GM23338 (cell line): ENCODE results near the gene RCSD1. TPM values are rescaled to one million over a fixed set of nuclear protein-coding genes. Genes with fewer than 3 reads are reported as not detected.

Experiments used
- ATAC-seq: fragments of 200-7000 bp; cut with Tn5 transposase; 3 replicates; pipeline ENCODE4 v1.9.1; 2020
- DNase-seq: peaks from one replicate; pipeline ENCODE4 v3.0.0-alpha.2; 2015; ENCODE audit warnings: low spot score
- H2AFZ ChIP-seq: fragments of 200-600 bp; sonication (generic); 2 replicates; pipeline ENCODE4 v1.8.0; 2016; ENCODE audit warnings: antibody characterized with exemption, mild to moderate bottlenecking, moderate library complexity
- H3F3A ChIP-seq: fragments of 200-600 bp; sonication (generic); replicated peaks from 2 replicates; pipeline ENCODE4 v1.8.0; 2017; ENCODE audit warnings: antibody characterized with exemption, mixed run types, low read depth
- H3K27ac ChIP-seq: fragments of 200-600 bp; sonication (generic); 2 replicates; pipeline ENCODE4 v1.6.1; 2016; ENCODE audit warnings: low read depth
- H3K27me3 ChIP-seq: fragments of 200-600 bp; sonication (generic); 2 replicates; pipeline ENCODE4 v1.8.0; 2016; ENCODE audit warnings: mild to moderate bottlenecking, mixed run types, moderate library complexity; ENCODE audit not compliant: insufficient read depth
- H3K36me3 ChIP-seq: fragments of 200-600 bp; sonication (generic); 2 replicates; pipeline ENCODE4 v1.8.0; 2016; ENCODE audit warnings: mild to moderate bottlenecking; ENCODE audit not compliant: insufficient read depth
- H3K4me1 ChIP-seq: fragments of 200-600 bp; sonication (generic); 2 replicates; pipeline ENCODE4 v1.8.0; 2016; ENCODE audit warnings: mild to moderate bottlenecking, moderate library complexity; ENCODE audit not compliant: insufficient read depth
- H3K4me2 ChIP-seq: fragments of 200-600 bp; sonication (generic); 2 replicates; pipeline ENCODE4 v1.7.1; 2017; ENCODE audit warnings: mixed run types
- H3K4me3 ChIP-seq: fragments of 200-600 bp; sonication (generic); 2 replicates; pipeline ENCODE4 v1.6.1; 2016; ENCODE audit warnings: mixed run types
- H3K79me2 ChIP-seq: fragments of 200-600 bp; sonication (generic); replicated peaks from 2 replicates; pipeline ENCODE4 v1.8.0; 2017; ENCODE audit warnings: mild to moderate bottlenecking; ENCODE audit not compliant: insufficient read depth
- H3K9me2 ChIP-seq: fragments of 200-600 bp; sonication (generic); 2 replicates; pipeline ENCODE4 v1.8.0; 2017; ENCODE audit not compliant: insufficient read depth
- H4K20me1 ChIP-seq: fragments of 200-600 bp; sonication (generic); replicated peaks from 2 replicates; pipeline ENCODE4 v1.8.0; 2017; ENCODE audit warnings: mild to moderate bottlenecking; ENCODE audit not compliant: insufficient read depth
- H3K27ac Mint-ChIP-seq: 2 replicates; pipeline ENCODE4 v1.8.0; 2020; ENCODE audit warnings: inconsistent platforms, mild to moderate bottlenecking, moderate library complexity, mixed read lengths
- H3K27me3 Mint-ChIP-seq: 3 replicates; pipeline ENCODE4 v1.8.0; 2022; ENCODE audit warnings: low read depth, mild to moderate bottlenecking, moderate library complexity, mixed read lengths, inconsistent platforms; ENCODE audit not compliant: insufficient read depth, poor library complexity
- H3K36me3 Mint-ChIP-seq: 3 replicates; pipeline ENCODE4 v1.8.0; 2021; ENCODE audit warnings: low read depth, mild to moderate bottlenecking, inconsistent platforms, moderate library complexity, mixed read lengths
- H3K4me1 Mint-ChIP-seq: 3 replicates; pipeline ENCODE4 v1.8.0; 2020; ENCODE audit warnings: mild to moderate bottlenecking, inconsistent platforms, mixed read lengths
- H3K4me3 Mint-ChIP-seq: 3 replicates; pipeline ENCODE4 v1.8.0; 2021; ENCODE audit warnings: moderate library complexity, mild to moderate bottlenecking, inconsistent platforms, mixed read lengths
- H3K9me3 Mint-ChIP-seq: 3 replicates; pipeline ENCODE4 v1.8.0; 2020; ENCODE audit warnings: moderate library complexity, mild to moderate bottlenecking, inconsistent platforms, mixed read lengths
- CREB1 ChIP-seq: fragments of 250-450 bp; sonication (Bioruptor Pico); IDR thresholded peaks from 2 replicates; pipeline ENCODE4 v1.5.0; 2020; ENCODE audit warnings: low read depth, mild to moderate bottlenecking, moderate library complexity
- EZH2 ChIP-seq: fragments of 200-600 bp; sonication (generic); IDR thresholded peaks from one replicate; pipeline ENCODE4 v1.8.0; 2017; ENCODE audit warnings: antibody characterized with exemption, mild to moderate bottlenecking, low read depth; ENCODE audit not compliant: unreplicated experiment
- EZH2phosphoT487 ChIP-seq: fragments of 200-600 bp; sonication (generic); IDR thresholded peaks from one replicate; pipeline ENCODE4 v1.8.1; 2018; ENCODE audit warnings: antibody characterized with exemption; ENCODE audit not compliant: unreplicated experiment
- NANOG ChIP-seq: IDR thresholded peaks from 2 replicates; pipeline ENCODE4 v1.6.1; 2016; ENCODE audit warnings: antibody characterized with exemption, borderline replicate concordance
- POLR2AphosphoS5 ChIP-seq: IDR thresholded peaks from 2 replicates; pipeline ENCODE4 v1.6.1; 2016; ENCODE audit warnings: antibody characterized with exemption, low read depth
- ZNF331 ChIP-seq: fragments of 250-450 bp; sonication (Bioruptor Pico); IDR thresholded peaks from 2 replicates; pipeline ENCODE4 v1.5.0; 2020; ENCODE audit warnings: low read depth, mild to moderate bottlenecking, moderate library complexity
- polyA plus RNA-seq: library from polyadenylated mRNA; unstranded; fragments of >200 nt; fragmentation: Nextera tagmentation; extraction: Ambion mirVana; gene quantifications from 2 replicates; pipeline ENCODE4 v1.2.1, GENCODE V29; 2016
- total RNA-seq: library from RNA; depleted of rRNA; stranded (reverse); fragments of >200 nt; shearing (Covaris generic); gene quantifications from 2 replicates; pipeline ENCODE4 v1.2.3, GENCODE V29; 2014
- TF ChIP-seq, protein P1 (sequence below): IDR thresholded peaks from one replicate; pipeline ENCODE4 v1.6.1; 2018; ENCODE audit warnings: antibody characterized with exemption; ENCODE audit not compliant: unreplicated experiment
- TF ChIP-seq, protein P2 (sequence below): IDR thresholded peaks from 2 replicates; pipeline ENCODE4 v1.6.1; 2016; ENCODE audit warnings: antibody characterized with exemption
- TF ChIP-seq, protein P3 (sequence below): fragments of 250-450 bp; sonication (Bioruptor Pico); IDR thresholded peaks from 2 replicates; pipeline ENCODE4 v1.5.0; 2020; ENCODE audit warnings: mild to moderate bottlenecking, moderate library complexity

Gene RCSD1
- total and polyA plus RNA-seq, 2 experiments from 2014 or later: 0.18 to 0.73 TPM

DNA sequence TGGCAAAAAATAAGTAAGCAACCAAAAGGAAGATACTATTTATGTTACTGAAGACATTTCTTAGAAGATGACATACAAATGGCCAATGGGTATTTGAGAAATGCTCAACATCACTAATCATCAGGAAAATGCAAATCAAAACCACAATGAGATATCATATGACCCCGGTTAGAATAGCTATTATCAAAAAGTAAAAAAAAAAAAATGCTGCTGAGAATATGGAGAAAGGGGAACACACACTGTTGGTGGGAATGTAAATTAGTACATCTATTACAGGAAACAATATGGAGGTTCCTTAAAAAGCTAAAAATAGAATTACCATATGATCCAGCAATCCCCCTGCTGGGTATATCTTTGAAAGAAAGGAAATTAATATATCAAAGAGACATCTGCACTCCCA lies 42.2 kb upstream of the RCSD1 start (continued):
- TF ChIP-seq, protein P1, sequence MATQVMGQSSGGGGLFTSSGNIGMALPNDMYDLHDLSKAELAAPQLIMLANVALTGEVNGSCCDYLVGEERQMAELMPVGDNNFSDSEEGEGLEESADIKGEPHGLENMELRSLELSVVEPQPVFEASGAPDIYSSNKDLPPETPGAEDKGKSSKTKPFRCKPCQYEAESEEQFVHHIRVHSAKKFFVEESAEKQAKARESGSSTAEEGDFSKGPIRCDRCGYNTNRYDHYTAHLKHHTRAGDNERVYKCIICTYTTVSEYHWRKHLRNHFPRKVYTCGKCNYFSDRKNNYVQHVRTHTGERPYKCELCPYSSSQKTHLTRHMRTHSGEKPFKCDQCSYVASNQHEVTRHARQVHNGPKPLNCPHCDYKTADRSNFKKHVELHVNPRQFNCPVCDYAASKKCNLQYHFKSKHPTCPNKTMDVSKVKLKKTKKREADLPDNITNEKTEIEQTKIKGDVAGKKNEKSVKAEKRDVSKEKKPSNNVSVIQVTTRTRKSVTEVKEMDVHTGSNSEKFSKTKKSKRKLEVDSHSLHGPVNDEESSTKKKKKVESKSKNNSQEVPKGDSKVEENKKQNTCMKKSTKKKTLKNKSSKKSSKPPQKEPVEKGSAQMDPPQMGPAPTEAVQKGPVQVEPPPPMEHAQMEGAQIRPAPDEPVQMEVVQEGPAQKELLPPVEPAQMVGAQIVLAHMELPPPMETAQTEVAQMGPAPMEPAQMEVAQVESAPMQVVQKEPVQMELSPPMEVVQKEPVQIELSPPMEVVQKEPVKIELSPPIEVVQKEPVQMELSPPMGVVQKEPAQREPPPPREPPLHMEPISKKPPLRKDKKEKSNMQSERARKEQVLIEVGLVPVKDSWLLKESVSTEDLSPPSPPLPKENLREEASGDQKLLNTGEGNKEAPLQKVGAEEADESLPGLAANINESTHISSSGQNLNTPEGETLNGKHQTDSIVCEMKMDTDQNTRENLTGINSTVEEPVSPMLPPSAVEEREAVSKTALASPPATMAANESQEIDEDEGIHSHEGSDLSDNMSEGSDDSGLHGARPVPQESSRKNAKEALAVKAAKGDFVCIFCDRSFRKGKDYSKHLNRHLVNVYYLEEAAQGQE: no peak
- TF ChIP-seq, protein P2, sequence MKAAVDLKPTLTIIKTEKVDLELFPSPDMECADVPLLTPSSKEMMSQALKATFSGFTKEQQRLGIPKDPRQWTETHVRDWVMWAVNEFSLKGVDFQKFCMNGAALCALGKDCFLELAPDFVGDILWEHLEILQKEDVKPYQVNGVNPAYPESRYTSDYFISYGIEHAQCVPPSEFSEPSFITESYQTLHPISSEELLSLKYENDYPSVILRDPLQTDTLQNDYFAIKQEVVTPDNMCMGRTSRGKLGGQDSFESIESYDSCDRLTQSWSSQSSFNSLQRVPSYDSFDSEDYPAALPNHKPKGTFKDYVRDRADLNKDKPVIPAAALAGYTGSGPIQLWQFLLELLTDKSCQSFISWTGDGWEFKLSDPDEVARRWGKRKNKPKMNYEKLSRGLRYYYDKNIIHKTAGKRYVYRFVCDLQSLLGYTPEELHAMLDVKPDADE: no peak
- TF ChIP-seq EZH2 (no peak), EZH2phosphoT487 (no peak), ZNF331 (no peak)

DNA sequence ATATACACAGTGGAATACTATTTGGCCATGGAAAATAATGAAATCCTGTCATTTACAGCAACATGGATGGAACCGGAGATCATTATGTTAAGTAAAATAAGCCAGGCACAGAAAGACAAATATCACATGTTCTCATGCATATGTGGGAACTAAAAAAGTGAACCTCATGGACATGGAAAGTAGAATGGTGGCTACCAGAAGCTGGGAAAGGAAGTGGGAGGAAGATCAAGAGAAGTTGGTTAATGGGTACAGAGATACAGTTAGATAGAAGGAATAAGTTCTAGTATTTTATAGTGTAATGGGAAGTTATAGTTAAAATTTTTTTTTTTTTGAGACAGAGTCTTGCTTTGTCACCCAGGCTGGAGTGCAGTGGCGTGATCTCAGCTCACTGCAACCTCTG lies 41.7 kb upstream of the RCSD1 start:
- no peaks in the 10 kb centered on the region for H3F3A ChIP-seq
- no peaks in the 10 kb centered on the region for H3K4me1 ChIP-seq
- H4K20me1 ChIP-seq: no peaks in the 10 kb centered on the region
- DNase-seq: no peak
- Mint-ChIP-seq H3K27ac (no peak overlapping the region), H3K36me3 (no peaks in the 10 kb centered on the region), H3K9me3 (peaks cover 11% of the 10 kb centered on the region; the same call in 1 of the 3 replicates), H3K4me1 (no peaks in the 10 kb centered on the region), H3K4me3 (no peak overlapping the region), H3K27me3 (no peaks in the 10 kb centered on the region)
- no peaks in the 10 kb centered on the region for H3K27me3 ChIP-seq
- H3K9me2 ChIP-seq: 0 out of 2 replicates have a peak, but pooled peaks cover 3% of the 10 kb centered on the region
- H2AFZ ChIP-seq: no peak overlapping the region
- ATAC-seq: no peak
- H3K4me2 ChIP-seq: no peak overlapping the region
- no peak overlapping the region for H3K27ac ChIP-seq
- H3K79me2 ChIP-seq: no peaks in the 10 kb centered on the region
- no peaks in the 10 kb centered on the region for H3K36me3 ChIP-seq
- no peak overlapping the region for H3K4me3 ChIP-seq
- TF ChIP-seq POLR2AphosphoS5 (no peak), EZH2 (no peak), CREB1 (CRISPR knock-in tag) (no peak), NANOG (no peak)
- TF ChIP-seq, protein P1: no peak
- TF ChIP-seq, protein P2: no peak
- TF ChIP-seq, protein P3, sequence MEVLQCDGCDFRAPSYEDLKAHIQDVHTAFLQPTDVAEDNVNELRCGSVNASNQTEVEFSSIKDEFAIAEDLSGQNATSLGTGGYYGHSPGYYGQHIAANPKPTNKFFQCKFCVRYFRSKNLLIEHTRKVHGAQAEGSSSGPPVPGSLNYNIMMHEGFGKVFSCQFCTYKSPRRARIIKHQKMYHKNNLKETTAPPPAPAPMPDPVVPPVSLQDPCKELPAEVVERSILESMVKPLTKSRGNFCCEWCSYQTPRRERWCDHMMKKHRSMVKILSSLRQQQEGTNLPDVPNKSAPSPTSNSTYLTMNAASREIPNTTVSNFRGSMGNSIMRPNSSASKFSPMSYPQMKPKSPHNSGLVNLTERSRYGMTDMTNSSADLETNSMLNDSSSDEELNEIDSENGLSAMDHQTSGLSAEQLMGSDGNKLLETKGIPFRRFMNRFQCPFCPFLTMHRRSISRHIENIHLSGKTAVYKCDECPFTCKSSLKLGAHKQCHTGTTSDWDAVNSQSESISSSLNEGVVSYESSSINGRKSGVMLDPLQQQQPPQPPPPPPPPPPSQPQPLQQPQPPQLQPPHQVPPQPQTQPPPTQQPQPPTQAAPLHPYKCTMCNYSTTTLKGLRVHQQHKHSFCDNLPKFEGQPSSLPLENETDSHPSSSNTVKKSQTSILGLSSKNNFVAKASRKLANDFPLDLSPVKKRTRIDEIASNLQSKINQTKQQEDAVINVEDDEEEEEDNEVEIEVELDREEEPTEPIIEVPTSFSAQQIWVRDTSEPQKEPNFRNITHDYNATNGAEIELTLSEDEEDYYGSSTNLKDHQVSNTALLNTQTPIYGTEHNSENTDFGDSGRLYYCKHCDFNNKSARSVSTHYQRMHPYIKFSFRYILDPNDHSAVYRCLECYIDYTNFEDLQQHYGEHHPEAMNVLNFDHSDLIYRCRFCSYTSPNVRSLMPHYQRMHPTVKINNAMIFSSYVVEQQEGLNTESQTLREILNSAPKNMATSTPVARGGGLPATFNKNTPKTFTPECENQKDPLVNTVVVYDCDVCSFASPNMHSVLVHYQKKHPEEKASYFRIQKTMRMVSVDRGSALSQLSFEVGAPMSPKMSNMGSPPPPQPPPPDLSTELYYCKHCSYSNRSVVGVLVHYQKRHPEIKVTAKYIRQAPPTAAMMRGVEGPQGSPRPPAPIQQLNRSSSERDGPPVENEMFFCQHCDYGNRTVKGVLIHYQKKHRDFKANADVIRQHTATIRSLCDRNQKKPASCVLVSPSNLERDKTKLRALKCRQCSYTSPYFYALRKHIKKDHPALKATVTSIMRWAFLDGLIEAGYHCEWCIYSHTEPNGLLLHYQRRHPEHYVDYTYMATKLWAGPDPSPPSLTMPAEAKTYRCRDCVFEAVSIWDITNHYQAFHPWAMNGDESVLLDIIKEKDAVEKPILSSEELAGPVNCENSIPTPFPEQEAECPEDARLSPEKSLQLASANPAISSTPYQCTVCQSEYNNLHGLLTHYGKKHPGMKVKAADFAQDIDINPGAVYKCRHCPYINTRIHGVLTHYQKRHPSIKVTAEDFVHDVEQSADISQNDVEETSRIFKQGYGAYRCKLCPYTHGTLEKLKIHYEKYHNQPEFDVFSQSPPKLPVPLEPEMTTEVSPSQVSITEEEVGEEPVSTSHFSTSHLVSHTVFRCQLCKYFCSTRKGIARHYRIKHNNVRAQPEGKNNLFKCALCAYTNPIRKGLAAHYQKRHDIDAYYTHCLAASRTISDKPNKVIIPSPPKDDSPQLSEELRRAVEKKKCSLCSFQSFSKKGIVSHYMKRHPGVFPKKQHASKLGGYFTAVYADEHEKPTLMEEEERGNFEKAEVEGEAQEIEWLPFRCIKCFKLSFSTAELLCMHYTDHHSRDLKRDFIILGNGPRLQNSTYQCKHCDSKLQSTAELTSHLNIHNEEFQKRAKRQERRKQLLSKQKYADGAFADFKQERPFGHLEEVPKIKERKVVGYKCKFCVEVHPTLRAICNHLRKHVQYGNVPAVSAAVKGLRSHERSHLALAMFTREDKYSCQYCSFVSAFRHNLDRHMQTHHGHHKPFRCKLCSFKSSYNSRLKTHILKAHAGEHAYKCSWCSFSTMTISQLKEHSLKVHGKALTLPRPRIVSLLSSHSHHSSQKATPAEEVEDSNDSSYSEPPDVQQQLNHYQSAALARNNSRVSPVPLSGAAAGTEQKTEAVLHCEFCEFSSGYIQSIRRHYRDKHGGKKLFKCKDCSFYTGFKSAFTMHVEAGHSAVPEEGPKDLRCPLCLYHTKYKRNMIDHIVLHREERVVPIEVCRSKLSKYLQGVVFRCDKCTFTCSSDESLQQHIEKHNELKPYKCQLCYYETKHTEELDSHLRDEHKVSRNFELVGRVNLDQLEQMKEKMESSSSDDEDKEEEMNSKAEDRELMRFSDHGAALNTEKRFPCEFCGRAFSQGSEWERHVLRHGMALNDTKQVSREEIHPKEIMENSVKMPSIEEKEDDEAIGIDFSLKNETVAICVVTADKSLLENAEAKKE (CRISPR knock-in tag): no peak
